Ishikawa (cell line): Measurements from ENCODE around the gene SKIC3.

Source experiments
- NFIC ChIP-seq: IDR thresholded peaks from 2 replicates; pipeline ENCODE4 v1.6.1; 2012
- RAD21 ChIP-seq: IDR thresholded peaks from 2 replicates; pipeline ENCODE4 v1.6.1; 2012; ENCODE audit warnings: low read depth
- REST ChIP-seq: IDR thresholded peaks from 2 replicates; pipeline ENCODE4 v1.6.1; 2012; ENCODE audit warnings: low read depth, mild to moderate bottlenecking
- TAF1 ChIP-seq: IDR thresholded peaks from 2 replicates; pipeline ENCODE4 v1.6.1; 2012; ENCODE audit warnings: low read depth, mild to moderate bottlenecking
- YY1 ChIP-seq: IDR thresholded peaks from 2 replicates; pipeline ENCODE4 v1.6.1; 2012; ENCODE audit warnings: low read depth

GRCh38 chr5:95590880-95591279 lies 36.1 kb upstream of the SKIC3 start:
- TF ChIP-seq REST (no peak), YY1 (no peak), TAF1 (no peak), RAD21 (no peak), NFIC (no peak)
